K562 (cell line): ENCODE measurements around the gene ALG12. TPM values are rescaled to one million over a fixed set of nuclear protein-coding genes. Genes with fewer than 3 reads are reported as not detected.

Experiments used
- CBX1 ChIP-seq: sonication (generic); IDR thresholded peaks from 2 replicates; pipeline ENCODE4 v1.6.1; 2016; ENCODE audit warnings: antibody characterized with exemption, low read depth, mild to moderate bottlenecking
- ELF4 ChIP-seq: fragments of 450-650 bp; formaldehyde crosslinking; IDR thresholded peaks from 2 replicates; pipeline ENCODE4 v1.4.0; 2022; ENCODE audit warnings: missing genetic modification characterization
- FOXM1 ChIP-seq, 2 experiments: fragments of 450-650 bp in 1 of 2; sonication (generic) in 1 of 2; formaldehyde crosslinking in 1 of 2; IDR thresholded peaks; 2 replicates each; pipeline versions ENCODE4 v1.6.1 to v1.9.0; 2017 to 2022; ENCODE audit warnings: low read depth in 2 of 2, mild to moderate bottlenecking in 2 of 2, missing genetic modification reagents in 1 of 2, moderate library complexity in 1 of 2
- HDAC6 ChIP-seq: IDR thresholded peaks from 2 replicates; pipeline ENCODE4 v1.6.1; 2012; ENCODE audit warnings: low read depth, mild to moderate bottlenecking, control low read depth, inconsistent platforms, low read length, moderate library complexity
- ILF3 ChIP-seq: fragments of 450-650 bp; IDR thresholded peaks from 2 replicates; pipeline ENCODE4 v1.6.1; 2018; ENCODE audit warnings: antibody characterized with exemption, mild to moderate bottlenecking, moderate library complexity, borderline replicate concordance
- MCM7 ChIP-seq, 2 experiments: fragments of 450-650 bp; IDR thresholded peaks; 2 replicates each; pipeline ENCODE4 v1.6.1; 2016 to 2018
- MEIS2 ChIP-seq: fragments of 450-650 bp; IDR thresholded peaks from 2 replicates; pipeline ENCODE4 v1.6.1; 2014; ENCODE audit warnings: mild to moderate bottlenecking; ENCODE audit not compliant: partially characterized antibody
- NCOA1 ChIP-seq: fragments of 450-650 bp; IDR thresholded peaks from 2 replicates; pipeline ENCODE4 v1.6.1; 2016; ENCODE audit warnings: low read depth
- RUNX1 ChIP-seq: sonication (generic); IDR thresholded peaks from 2 replicates; pipeline ENCODE4 v1.6.1; 2016; ENCODE audit warnings: antibody characterized with exemption, low read depth
- SP1 ChIP-seq: sonication (generic); formaldehyde crosslinking; IDR thresholded peaks from 2 replicates; pipeline ENCODE4 v1.8.1; 2022; ENCODE audit warnings: mild to moderate bottlenecking, missing genetic modification reagents
- TAF1 ChIP-seq: IDR thresholded peaks from 2 replicates; pipeline ENCODE4 v1.6.1; 2011; ENCODE audit warnings: mild to moderate bottlenecking, low read length, moderate library complexity; ENCODE audit not compliant: insufficient read depth, control insufficient read depth, severe bottlenecking; ENCODE audit errors: extremely low read depth
- UBTF ChIP-seq, 2 experiments: IDR thresholded peaks; 2 replicates each; pipeline ENCODE4 v1.6.1; 2012; ENCODE audit warnings: improper control_type of control experiment in 2 of 2, low read depth in 2 of 2, low read length in 2 of 2, borderline replicate concordance in 1 of 2
- ZNF143 ChIP-seq: sonication (generic); formaldehyde crosslinking; IDR thresholded peaks from 2 replicates; pipeline ENCODE4 v1.9.0; 2022; ENCODE audit warnings: mild to moderate bottlenecking, missing genetic modification reagents
- ZNF408 ChIP-seq: fragments of 250-450 bp; sonication (Bioruptor Pico); IDR thresholded peaks from 2 replicates; pipeline ENCODE4 v1.4.0; 2020; ENCODE audit warnings: low read depth, mild to moderate bottlenecking, moderate library complexity
- polyA plus RNA-seq, 8 experiments: library from polyadenylated mRNA; depleted of rRNA in 4 of 8; stranded (reverse) in 5 of 8; unstranded in 3 of 8; fragments of >200 nt; fragmentation: Nextera tagmentation in 2 of 8; fragmentation: Illumina TruSeq in 1 of 8; extraction: Ambion mirVana in 2 of 8; extraction: Trizol in 1 of 8; gene quantifications; 2 replicates each; pipeline versions ENCODE4 v1.2.1 to v1.2.3, GENCODE V29; 2011 to 2014; ENCODE audit warnings: inconsistent platforms in 1 of 8, missing spikeins in 1 of 8
- total RNA-seq, 7 experiments: library from RNA; depleted of rRNA in 6 of 7; stranded (reverse); fragments of >200 nt in 6 of 7; fragmentation: Illumina TruSeq in 2 of 7; extraction: Trizol in 2 of 7; gene quantifications; 2 replicates each; pipeline versions ENCODE4 v1.2.1 to v1.2.3, GENCODE V29; 2011 to 2021; ENCODE audit warnings: low replicate concordance in 1 of 7
- TF ChIP-seq, protein P1 (sequence below), 2 experiments: fragments of 450-650 bp; IDR thresholded peaks; 2 replicates each; pipeline ENCODE4 v1.6.1; 2018; ENCODE audit warnings: mild to moderate bottlenecking in 2 of 2, low read depth in 1 of 2; ENCODE audit not compliant: partially characterized antibody in 2 of 2
- TF ChIP-seq, protein P2 (sequence below): conservative IDR thresholded peaks from 2 replicates; pipeline ENCODE4 v1.6.1; 2011; ENCODE audit warnings: low read depth, mild to moderate bottlenecking, low read length; ENCODE audit not compliant: control insufficient read depth
- TF ChIP-seq, protein P3 (sequence below): sonication (generic); formaldehyde crosslinking; IDR thresholded peaks from 2 replicates; pipeline ENCODE4 v1.8.1; 2022; ENCODE audit warnings: missing genetic modification reagents

The ALG12 gene
- total and polyA plus RNA-seq, 9 of the 15 experiments (the other 6 are each of a cell fraction or from before 2014, with no cell fraction given): 0.20 to 8.5 (median 3.4) TPM

- TF ChIP-seq, protein P1, sequence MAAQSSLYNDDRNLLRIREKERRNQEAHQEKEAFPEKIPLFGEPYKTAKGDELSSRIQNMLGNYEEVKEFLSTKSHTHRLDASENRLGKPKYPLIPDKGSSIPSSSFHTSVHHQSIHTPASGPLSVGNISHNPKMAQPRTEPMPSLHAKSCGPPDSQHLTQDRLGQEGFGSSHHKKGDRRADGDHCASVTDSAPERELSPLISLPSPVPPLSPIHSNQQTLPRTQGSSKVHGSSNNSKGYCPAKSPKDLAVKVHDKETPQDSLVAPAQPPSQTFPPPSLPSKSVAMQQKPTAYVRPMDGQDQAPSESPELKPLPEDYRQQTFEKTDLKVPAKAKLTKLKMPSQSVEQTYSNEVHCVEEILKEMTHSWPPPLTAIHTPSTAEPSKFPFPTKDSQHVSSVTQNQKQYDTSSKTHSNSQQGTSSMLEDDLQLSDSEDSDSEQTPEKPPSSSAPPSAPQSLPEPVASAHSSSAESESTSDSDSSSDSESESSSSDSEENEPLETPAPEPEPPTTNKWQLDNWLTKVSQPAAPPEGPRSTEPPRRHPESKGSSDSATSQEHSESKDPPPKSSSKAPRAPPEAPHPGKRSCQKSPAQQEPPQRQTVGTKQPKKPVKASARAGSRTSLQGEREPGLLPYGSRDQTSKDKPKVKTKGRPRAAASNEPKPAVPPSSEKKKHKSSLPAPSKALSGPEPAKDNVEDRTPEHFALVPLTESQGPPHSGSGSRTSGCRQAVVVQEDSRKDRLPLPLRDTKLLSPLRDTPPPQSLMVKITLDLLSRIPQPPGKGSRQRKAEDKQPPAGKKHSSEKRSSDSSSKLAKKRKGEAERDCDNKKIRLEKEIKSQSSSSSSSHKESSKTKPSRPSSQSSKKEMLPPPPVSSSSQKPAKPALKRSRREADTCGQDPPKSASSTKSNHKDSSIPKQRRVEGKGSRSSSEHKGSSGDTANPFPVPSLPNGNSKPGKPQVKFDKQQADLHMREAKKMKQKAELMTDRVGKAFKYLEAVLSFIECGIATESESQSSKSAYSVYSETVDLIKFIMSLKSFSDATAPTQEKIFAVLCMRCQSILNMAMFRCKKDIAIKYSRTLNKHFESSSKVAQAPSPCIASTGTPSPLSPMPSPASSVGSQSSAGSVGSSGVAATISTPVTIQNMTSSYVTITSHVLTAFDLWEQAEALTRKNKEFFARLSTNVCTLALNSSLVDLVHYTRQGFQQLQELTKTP (IDR thresholded peaks at IDR 0.05; ENCODE audit: low read depth in 1 of 2, partially characterized antibody in 2 of 2): no peak
- TF ChIP-seq NCOA1: 0 out of 2 replicates have a peak, but pooled peaks have one; percentile 42
- TF ChIP-seq ELF4 (CRISPR knock-in tag): no peak
- TF ChIP-seq, protein P2, sequence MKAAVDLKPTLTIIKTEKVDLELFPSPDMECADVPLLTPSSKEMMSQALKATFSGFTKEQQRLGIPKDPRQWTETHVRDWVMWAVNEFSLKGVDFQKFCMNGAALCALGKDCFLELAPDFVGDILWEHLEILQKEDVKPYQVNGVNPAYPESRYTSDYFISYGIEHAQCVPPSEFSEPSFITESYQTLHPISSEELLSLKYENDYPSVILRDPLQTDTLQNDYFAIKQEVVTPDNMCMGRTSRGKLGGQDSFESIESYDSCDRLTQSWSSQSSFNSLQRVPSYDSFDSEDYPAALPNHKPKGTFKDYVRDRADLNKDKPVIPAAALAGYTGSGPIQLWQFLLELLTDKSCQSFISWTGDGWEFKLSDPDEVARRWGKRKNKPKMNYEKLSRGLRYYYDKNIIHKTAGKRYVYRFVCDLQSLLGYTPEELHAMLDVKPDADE: no peak
- TF ChIP-seq TAF1: no peak
- TF ChIP-seq FOXM1 (IDR thresholded peaks at IDR 0.05; ENCODE audit: low read depth): 0 out of 2 replicates have a peak, but pooled peaks have one; percentile 23
- no peak for TF ChIP-seq FOXM1 (CRISPR knock-in tag; IDR thresholded peaks at IDR 0.05; ENCODE audit: low read depth)
- no peak for TF ChIP-seq RUNX1
- no peak for TF ChIP-seq ZNF143 (CRISPR knock-in tag)
- TF ChIP-seq CBX1: 0 out of 2 replicates have a peak, but pooled peaks have one; percentile 20
- peak; percentile 37 to 83; a peak in 2 of 4 replicates for TF ChIP-seq UBTF (IDR thresholded peaks at IDR 0.05; ENCODE audit: borderline replicate concordance in 1 of 2, low read depth in 2 of 2, low read length in 2 of 2)
- TF ChIP-seq MCM7 (IDR thresholded peaks at IDR 0.05): no peak
- TF ChIP-seq ZNF408 (CRISPR knock-in tag): no peak
- no peak for TF ChIP-seq SP1 (CRISPR knock-in tag)
- TF ChIP-seq, protein P3, sequence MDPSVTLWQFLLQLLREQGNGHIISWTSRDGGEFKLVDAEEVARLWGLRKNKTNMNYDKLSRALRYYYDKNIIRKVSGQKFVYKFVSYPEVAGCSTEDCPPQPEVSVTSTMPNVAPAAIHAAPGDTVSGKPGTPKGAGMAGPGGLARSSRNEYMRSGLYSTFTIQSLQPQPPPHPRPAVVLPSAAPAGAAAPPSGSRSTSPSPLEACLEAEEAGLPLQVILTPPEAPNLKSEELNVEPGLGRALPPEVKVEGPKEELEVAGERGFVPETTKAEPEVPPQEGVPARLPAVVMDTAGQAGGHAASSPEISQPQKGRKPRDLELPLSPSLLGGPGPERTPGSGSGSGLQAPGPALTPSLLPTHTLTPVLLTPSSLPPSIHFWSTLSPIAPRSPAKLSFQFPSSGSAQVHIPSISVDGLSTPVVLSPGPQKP (CRISPR knock-in tag): no peak
- no peak for TF ChIP-seq ILF3
- no peak for TF ChIP-seq HDAC6
- TF ChIP-seq MEIS2: peak; percentile 10
These were observed 18.1 kb upstream of the ALG12 start (continued) for GRCh38 chr22:49936018-49936972.
